ENCODE data around the gene PAF1. TPM values are rescaled to one million over a fixed set of nuclear protein-coding genes. Genes with fewer than 3 reads are reported as not detected.

The PAF1 gene
- polyA plus RNA-seq, 2 of the 4 experiments (the other 2 are of a cell fraction) = 103 to 110 TPM

DNA sequence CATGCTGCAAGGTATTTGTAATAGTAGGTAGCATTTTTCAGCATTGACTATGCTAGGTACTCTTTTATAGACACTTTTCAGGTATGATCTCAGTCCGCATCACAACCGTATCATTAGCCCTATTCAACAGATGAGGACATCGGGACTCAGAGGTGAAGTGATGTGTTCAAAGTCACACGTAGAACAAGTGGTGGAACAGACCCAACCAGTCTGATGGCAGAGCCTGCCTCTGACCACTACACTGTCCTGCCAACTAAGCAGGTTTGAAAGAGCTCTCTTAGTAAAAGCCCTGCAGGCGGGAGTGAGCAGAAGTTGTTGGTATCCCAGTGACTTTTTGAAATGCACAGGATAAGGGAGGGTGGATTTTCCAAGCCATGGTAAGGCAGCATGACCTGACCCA is 20.2 kb downstream of the PAF1 start (continued):
- no peak for TF ChIP-seq HOXB13 (CRISPR knock-in tag; IDR thresholded peaks at IDR 0.05; ENCODE audit: low read depth)
- no peak for TF ChIP-seq RNF2 (IDR thresholded peaks at IDR 0.05; ENCODE audit: borderline replicate concordance, low read depth)
- no peak for TF ChIP-seq ZNF302 (CRISPR knock-in tag; IDR thresholded peaks at IDR 0.05)
- no peak for TF ChIP-seq CHD2 (IDR thresholded peaks at IDR 0.05; ENCODE audit: low read length, partially characterized antibody)
- no peak for TF ChIP-seq HEYL (CRISPR knock-in tag; IDR thresholded peaks at IDR 0.05)
- TF ChIP-seq EHF (CRISPR knock-in tag; IDR thresholded peaks at IDR 0.05) = no peak
- no peak for TF ChIP-seq CEBPB (IDR thresholded peaks at IDR 0.05)
- TF ChIP-seq EHMT2 (IDR thresholded peaks at IDR 0.05; ENCODE audit: low read depth) = no peak

DNA sequence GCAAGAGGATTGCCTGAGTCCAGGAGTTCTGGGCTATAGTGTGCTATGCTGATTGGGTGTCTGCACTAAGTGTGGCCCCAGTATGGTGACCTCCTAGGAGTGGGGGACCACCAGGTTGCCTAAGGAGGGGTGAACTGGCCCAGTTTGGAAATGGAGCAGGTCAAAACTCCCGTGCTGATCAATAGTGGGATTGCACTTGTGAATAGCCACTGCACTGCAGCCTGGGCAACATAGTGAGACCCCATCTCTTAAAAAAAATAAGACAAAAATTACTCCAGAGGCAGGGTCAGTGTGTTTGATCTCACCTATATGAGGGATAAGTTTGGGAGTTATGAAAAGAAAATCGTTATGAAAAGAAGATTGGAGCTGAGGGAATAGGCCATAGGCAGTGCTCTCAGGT is 21.7 kb downstream of the PAF1 start:
- no peak for ATAC-seq
- 62% methylated on average over 2 of the region's 2 CpGs for WGBS (ENCODE audit: missing lambda C conversion rate)
- CTCF ChIA-PET = interaction anchor here (0.6 to 3.3 kb wide), 13 partner anchors 9 to 966 kb away, joined by 3 to 13 read pairs (median 4); partner anchors contain the start of genes FAM98C, MED29, PAF1 and PLEKHG2

DNA sequence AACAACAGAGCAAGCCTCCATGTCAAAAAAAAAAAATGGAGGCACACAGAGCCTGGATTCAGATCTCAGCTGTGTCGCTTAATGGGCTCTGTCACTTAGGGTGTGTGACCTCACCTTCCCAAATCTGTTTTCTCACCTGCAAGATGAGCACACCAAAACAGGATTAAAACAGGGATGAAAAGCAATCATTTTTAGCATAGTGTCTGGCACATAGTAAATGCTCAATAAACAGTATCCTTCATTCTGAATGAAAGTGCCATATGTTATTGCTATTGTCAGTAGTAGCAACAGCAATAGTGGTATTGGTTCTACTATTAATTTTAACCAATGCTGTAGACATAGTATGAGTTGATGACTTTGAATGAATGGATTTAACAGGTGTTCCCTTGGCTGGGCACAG is 25.4 kb downstream of the PAF1 start:
- CTCF ChIA-PET = interaction anchor here (0.9 to 3.3 kb wide), 7 partner anchors 9 to 47 kb away, joined by 3 to 13 read pairs (median 6); partner anchors contain the start of gene PLEKHG2
- H3K4me3 ChIP-seq = no peak overlapping the region
- peak; percentile 43 for FAIRE-seq
- 98% methylated on average over 1 of the region's 1 CpG for WGBS (ENCODE audit: missing lambda C conversion rate)
- TF ChIP-seq MYC (IDR thresholded peaks at IDR 0.05; ENCODE audit: borderline replicate concordance, low read length) (no peak), POLR2A (IDR thresholded peaks at IDR 0.05; ENCODE audit: low read length) (no peak), FOSL2 (IDR thresholded peaks at IDR 0.05) (no peak), FOSL2 (CRISPR knock-in tag; IDR thresholded peaks at IDR 0.05) (no peak)
- TF ChIP-seq, protein P1, sequence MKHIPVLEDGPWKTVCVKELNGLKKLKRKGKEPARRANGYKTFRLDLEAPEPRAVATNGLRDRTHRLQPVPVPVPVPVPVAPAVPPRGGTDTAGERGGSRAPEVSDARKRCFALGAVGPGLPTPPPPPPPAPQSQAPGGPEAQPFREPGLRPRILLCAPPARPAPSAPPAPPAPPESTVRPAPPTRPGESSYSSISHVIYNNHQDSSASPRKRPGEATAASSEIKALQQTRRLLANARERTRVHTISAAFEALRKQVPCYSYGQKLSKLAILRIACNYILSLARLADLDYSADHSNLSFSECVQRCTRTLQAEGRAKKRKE (CRISPR knock-in tag; IDR thresholded peaks at IDR 0.05; ENCODE audit: low read depth) = no peak
- TF ChIP-seq, protein P2, sequence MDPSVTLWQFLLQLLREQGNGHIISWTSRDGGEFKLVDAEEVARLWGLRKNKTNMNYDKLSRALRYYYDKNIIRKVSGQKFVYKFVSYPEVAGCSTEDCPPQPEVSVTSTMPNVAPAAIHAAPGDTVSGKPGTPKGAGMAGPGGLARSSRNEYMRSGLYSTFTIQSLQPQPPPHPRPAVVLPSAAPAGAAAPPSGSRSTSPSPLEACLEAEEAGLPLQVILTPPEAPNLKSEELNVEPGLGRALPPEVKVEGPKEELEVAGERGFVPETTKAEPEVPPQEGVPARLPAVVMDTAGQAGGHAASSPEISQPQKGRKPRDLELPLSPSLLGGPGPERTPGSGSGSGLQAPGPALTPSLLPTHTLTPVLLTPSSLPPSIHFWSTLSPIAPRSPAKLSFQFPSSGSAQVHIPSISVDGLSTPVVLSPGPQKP (IDR thresholded peaks at IDR 0.05; ENCODE audit: low read depth, low read length) = no peak
- TF ChIP-seq, protein P3, sequence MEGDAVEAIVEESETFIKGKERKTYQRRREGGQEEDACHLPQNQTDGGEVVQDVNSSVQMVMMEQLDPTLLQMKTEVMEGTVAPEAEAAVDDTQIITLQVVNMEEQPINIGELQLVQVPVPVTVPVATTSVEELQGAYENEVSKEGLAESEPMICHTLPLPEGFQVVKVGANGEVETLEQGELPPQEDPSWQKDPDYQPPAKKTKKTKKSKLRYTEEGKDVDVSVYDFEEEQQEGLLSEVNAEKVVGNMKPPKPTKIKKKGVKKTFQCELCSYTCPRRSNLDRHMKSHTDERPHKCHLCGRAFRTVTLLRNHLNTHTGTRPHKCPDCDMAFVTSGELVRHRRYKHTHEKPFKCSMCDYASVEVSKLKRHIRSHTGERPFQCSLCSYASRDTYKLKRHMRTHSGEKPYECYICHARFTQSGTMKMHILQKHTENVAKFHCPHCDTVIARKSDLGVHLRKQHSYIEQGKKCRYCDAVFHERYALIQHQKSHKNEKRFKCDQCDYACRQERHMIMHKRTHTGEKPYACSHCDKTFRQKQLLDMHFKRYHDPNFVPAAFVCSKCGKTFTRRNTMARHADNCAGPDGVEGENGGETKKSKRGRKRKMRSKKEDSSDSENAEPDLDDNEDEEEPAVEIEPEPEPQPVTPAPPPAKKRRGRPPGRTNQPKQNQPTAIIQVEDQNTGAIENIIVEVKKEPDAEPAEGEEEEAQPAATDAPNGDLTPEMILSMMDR (IDR thresholded peaks at IDR 0.05) = no peak
- H3K4me2 ChIP-seq = no peak overlapping the region
- POLR2A ChIA-PET = interaction anchor here (1.7 kb wide), 1 partner anchor 23 kb away, joined by 8 read pairs; the partner anchor contains the start of gene SAMD4B
- H3K4me1 ChIP-seq = no peaks in the 10 kb centered on the region
- H3K9me3 ChIP-seq = no peaks in the 10 kb centered on the region
- no peak for DNase-seq (ENCODE audit: low read depth in 1 of 2, low spot score in 1 of 2)
- H3K27ac ChIP-seq = no peak overlapping the region
- ATAC-seq = no peak

More for the DNA sequence above, 21.7 kb downstream of the PAF1 start:
- DNase-seq (ENCODE audit: low read depth in 1 of 2, low spot score in 1 of 2) (no peak), FAIRE-seq (no peak)
- POLR2A ChIA-PET = no interaction called here
- H3K4me1 ChIP-seq = no peaks in the 10 kb centered on the region
- H3K9me3 ChIP-seq = no peaks in the 10 kb centered on the region
- no peak overlapping the region for H3K27ac ChIP-seq
- TF ChIP-seq FOXS1 (CRISPR knock-in tag; IDR thresholded peaks at IDR 0.05) (no peak), JUNB (IDR thresholded peaks at IDR 0.05) (no peak), ZNF302 (CRISPR knock-in tag; IDR thresholded peaks at IDR 0.05) (no peak), MAZ (IDR thresholded peaks at IDR 0.05; ENCODE audit: borderline replicate concordance, low read depth, low read length) (no peak), KDM1A (IDR thresholded peaks at IDR 0.05; ENCODE audit: low read depth) (no peak), TP53 (CRISPR knock-in tag; IDR thresholded peaks at IDR 0.05) (no peak)
- TF ChIP-seq, protein P4, sequence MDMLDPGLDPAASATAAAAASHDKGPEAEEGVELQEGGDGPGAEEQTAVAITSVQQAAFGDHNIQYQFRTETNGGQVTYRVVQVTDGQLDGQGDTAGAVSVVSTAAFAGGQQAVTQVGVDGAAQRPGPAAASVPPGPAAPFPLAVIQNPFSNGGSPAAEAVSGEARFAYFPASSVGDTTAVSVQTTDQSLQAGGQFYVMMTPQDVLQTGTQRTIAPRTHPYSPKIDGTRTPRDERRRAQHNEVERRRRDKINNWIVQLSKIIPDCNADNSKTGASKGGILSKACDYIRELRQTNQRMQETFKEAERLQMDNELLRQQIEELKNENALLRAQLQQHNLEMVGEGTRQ (IDR thresholded peaks at IDR 0.05) = no peak
- H3K4me3 ChIP-seq = no peak overlapping the region
- no peak overlapping the region for H3K4me2 ChIP-seq
